GM15510 (cell line): Measurements from ENCODE around the gene PRKD2.

Source experiments
- POLR2A ChIP-seq: IDR thresholded peaks from 3 replicates; pipeline ENCODE4 v1.6.1; 2011; ENCODE audit warnings: borderline replicate concordance; ENCODE audit not compliant: insufficient read length; ENCODE audit errors: extremely low read depth

The PRKD2 gene

DNA sequence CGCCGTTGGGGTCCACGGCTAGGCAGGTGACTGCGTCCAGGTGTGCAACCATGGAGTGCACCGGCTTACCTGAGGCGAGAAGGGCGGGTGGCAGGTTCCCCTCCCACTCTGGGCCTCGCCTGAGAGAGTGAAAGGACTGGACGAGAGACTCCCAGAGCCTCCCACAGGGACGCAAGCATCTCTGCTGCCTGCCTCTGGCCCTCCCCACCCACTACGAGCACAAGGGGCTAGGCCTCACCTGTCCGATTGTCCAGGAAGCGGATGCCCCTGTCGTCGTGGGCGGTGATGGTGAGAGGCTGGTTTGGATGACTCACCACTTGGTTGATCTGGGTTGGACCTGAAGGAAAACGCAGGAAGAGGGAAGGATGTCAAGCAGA is 5.1 kb upstream of the PRKD2 start:
- TF ChIP-seq POLR2A: no peak

DNA sequence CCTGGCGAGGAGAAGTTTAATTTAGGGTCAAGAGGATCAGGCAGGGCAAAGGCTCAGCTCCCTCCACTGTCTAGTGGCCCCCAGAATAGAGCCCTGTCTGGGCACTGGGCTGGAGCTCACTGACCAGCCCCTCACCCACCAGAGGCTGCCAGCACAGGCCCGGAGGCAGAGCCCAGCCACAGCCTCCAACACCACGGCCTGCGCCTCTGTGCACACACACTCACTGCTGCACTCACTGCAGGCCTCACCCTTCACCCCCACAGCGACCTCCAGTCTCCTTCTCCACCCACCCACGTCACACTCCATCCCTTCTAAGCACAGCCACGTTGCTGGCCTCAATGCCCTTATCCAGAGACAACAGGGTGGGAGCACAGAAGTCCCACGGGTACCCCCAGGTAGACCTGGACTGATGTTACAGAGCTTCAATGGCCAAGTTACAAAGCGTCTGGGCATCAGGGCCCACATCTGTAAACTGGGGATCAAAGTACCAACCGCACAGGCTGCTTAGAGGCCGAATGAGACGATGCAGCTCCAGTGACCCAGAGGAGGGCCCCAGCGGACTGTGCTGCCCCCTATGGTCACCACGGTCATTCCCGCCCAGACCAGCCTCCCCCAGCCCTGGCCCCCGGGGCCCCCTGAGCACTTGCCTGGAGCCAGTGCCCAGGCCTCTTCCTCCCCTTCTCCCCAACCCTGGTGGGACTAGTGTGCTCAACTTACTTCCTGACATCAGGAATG is 4.5 kb upstream of the PRKD2 start:
- TF ChIP-seq POLR2A: no peak

DNA sequence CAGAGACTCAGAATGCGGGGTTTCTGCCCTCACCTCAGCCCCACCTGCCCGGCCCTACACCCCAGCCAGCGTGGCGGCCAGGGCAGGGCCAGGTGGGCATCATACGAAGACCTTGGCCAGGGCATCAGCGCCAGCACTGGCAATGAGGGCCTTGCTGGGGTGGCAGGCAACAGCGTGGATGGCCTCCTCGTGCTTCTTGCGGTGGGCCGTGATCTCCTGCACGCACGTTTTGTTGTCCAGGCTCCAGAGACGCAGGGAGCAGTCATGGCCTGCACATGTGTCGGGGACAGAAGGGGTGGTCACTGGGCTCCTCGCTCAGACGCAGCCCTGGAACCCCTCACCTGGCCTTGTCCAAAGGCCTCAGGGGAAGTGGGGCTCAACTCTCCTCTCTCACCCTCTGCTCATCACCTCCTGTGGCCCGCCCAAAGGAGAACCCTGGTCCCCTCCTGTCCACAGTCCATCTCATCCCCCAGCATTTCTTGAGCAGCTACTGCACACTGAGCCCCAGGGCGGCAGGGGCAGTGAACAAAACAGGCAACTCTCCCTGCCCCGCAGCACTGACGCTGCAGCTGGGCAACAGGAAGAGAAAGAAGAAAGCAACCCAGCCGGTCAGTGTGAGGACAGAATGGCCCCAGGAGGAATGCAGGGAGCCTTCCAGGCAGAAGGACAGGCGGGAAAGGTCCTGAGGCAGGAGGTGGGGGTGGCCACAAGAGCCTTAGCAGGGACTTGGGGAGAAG is 3.8 kb upstream of the PRKD2 start:
- TF ChIP-seq POLR2A: peak; percentile 4

DNA sequence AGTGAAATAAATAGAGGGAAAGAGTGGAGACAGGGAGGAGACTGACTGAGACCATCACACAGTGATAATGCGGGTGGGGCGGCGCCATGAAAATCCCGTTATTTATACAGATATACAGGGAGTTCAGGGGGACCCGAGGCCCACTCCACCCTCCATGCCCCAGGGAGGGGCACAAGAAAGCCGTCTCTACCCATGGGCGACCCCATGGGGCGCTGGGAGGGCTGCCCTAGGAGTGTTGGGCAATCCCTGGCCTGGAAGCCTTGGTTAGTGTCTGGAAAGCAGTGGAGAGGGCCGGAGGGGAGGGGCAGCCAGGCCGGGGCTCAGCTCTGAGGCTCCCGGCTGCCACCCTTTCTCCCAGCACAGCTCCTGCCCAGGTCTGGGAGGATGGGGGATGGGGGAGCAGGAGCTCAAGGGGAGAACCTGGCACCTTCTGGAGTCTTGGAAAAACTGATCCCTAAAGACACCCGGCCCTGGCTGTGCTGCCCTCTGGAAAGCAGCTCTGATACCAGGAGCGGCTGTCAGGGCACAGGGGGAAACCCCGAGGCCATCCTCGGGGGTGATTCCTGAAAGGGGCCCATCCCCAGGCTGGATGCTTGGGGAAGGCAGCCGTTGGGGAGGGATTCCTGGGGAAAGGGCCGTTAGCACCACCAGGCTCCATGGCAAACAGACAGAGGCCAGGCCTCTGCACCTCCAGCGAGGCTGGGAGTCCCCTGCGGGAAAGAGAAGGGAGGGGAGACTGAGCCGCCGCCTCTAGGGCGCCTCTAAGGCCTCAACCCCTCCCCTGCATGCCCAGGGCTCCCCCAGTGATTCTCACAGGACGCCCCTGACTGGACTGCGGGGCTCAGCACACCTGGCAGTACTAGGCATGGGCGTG is 3.0 kb upstream of the PRKD2 start:
- peak; percentile 15 for TF ChIP-seq POLR2A

DNA sequence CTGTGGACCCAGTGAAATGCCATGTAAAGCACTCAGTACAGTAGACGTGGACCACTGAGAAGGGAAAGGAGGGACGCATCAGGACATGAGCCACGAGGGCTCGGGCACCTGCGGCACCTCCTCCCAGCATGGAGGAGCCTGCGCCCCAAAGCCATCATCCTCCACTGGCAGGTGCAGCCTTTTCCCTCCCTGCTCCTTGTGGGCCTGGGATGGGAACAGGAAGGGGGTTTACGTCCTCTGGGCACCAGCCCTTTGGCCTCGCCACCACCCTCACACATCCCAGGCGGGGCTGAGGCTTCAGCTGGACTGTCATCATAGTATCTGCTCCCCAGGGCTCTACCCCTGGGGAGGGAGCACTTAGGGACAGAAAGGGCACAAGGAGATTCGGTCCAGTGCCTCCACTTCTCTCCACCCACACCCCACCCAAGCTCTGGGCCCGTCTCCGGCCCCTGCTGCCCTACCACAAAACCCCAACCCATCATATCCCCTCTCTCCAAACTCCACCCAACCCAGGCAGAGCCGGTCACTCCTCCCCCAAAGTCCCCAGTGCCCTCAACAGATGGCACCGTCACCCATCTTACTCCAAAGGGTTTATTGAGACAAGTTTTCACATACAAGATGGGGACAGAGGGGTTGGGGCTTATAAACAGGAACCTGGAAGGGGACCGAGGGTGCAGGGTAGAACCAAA is 2.2 kb upstream of the PRKD2 start:
- TF ChIP-seq POLR2A: peak; percentile 39

DNA sequence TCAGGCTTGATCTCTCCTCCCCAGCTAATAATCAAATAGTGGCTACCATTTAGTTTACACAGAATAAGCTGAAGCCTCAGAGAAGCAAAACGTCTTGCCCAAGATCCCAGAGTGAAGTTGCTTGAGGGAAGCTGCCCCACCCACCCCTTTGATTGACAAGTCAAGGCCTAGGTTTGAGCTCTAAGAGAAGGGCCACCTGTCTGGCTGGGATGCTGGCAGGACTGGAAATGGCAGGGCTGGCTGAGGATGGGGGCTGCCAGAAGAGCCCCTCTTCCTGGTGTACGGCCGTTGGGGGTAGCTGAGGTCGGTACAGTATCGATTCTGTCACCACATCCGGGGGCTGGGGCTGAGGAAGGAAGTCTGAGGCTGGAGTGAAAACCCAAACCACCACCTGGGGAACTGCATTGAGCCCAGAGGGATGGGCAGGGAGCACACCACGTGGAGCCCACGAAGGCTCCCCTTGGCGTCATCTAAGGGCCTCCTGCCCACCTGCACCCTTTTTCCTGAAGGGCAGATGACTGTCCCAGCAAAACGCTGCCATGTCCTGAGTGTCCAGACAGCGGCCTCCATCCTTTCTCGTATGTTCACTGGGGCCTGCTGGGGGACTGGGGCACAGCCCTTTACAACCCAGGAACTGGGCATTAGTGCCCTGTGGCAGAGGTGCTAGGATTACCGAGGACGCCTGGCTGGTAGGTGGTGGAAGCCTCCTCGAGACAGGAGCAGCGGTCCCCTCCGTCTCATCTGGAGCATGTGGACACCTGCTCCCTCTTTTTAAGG is 1.4 kb upstream of the PRKD2 start:
- TF ChIP-seq POLR2A: peak; percentile 49

DNA sequence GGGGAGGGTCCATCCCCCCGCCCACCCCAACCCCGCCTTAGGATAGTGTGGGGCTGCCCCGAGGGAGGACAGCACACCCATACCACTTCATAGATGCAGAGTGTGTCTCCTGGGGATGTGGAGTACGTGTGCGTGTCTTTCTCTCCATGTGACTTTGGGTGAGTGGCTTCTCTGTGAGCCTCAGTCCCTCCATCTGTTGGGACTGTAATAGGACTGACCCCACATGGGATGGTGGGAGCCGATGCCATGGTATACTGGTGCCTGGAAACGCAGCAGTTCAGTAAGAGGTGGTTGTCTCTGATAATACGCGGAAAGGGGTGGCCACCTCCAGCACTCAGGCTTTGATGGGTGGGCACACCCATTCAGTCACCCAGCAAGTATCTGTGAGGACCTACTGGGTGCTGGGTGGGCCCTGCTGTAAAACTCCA is 816 bp upstream of the PRKD2 start:
- no peak for TF ChIP-seq POLR2A

DNA sequence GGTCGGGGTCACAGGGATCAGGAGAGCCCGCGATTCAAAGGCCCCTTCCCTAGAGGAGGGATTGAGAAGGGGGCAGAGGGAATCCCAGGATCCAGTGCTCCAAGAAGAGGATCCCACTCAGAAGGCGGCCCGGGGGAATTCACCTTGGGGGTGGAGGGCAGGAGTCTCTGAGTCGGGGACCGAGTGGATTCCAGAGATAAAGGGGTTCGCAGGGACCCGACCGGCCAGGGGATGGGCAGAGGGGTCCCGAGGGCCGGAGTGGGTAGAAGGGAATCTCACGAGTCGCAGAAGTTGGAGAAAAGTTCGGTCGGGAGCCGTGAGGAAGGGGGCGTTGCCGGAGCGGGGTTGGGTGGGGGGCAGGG is 261 bp downstream of the PRKD2 start:
- TF ChIP-seq POLR2A: no peak

DNA sequence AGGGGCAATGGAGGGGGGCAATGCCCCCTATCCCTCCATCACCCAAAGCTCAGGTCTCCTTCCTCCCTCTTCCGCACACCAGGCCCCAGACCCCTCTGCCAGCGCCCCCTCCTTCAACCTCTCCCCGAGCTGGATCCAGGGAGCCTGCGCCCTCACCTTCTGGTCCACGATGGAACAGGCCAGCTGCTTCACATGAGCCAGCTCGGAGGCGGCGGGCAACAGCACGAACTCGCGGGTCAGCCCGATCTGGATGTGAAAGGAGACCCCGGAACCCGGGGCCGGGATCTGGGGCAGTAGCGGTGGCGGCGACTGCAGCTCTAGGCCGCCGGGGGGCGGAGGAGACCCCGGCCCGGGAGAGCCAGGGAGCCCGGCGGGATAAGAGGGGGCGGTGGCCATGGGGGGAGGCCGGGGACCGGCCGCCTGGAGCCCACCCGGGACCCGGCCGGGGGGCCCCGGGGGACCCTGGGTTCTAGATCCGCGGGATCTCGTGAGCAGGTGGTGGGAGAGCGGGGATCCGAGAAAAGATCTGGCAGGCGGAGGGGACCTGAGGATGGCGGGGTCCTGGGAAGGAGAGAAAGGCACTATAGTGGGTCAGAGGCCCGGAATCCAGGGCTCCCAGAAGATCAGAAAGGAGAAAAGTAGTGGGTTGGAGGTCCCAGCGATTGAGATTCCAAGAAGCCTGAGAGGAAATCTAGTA is 791 bp downstream of the PRKD2 start:
- peak; percentile 18 for TF ChIP-seq POLR2A

DNA sequence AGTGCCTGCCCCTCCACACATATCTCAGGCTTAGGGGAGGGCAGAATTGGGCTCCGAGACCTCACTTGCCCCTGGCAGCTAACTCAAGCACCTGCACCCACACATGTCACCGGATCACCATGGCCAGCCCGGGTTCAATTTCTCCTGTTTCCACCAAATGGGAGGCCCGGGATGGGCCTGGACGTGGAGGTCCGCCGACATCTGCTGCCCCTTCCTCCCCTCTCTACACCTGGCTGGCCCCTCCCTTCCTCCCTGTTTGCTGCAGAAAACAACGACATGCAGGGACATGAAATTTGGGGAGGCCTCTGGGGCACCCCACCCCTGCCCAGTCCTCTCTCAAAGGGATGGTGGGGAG is 1.3 kb downstream of the PRKD2 start:
- TF ChIP-seq POLR2A: no peak

DNA sequence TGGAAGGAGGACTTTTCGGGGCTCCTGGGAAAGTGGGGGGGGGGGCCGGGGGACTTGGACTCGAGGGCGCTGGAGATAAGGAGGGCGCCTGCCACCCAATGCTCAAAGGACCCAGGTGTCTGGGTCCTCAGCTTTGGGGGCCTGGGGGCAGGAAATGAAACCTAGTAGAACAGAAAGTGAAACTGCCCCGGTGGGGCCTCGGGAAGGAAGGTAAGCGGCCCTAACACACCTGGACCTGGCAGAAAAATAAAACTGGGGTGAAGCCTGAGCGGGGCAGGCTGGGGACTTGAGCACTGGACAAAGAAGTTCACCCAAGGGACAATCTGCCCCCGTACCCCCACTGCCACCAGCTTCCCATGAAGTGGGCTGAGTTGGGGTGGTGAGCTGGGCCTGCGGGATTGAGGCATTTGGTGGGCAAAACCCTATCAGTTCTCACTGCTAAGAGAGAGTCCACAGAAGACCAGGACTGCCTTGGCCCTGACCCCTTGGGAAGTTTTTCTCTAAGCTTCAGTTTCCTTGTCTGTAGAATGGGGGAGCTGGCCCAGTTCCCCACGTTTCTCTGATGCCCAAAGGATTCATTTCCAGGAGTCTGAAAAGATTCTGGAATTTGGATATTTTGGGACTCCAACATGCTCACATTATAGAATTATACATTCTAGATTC is 2.3 kb downstream of the PRKD2 start:
- TF ChIP-seq POLR2A: peak; percentile 33

DNA sequence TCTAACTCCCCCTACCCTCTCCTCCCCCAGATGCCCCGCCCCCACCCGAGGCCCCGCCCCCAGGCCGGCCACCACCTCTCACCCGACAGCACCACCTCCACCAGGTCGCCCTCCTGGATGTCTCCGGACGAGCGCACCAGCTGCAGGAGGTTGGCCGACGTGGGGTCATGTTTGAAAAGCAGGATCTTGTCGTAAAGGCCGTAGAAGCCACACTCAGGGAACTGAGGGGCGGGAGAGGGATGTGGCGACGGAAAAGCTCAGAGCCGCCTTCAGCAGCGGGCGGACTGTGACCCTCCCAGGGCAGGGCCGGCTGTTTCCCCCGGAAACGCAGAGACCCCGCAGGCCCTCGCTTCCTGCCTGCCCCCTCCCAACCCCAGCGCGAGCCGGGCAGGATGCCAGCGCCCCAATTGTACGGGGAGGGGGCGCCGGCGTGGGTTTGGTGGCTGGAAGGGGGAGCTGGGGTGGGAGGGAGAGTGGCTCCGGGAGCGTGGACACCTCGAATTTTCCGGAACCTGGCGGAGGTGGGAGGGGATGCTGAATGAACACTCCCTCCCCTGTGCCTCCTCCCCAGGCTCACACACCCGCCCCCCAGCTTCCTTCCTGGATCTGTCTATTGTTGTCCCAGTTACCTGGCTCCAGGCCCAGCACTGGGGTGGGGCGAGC is 3.0 kb downstream of the PRKD2 start:
- peak; percentile 35 for TF ChIP-seq POLR2A
